GM12891 (cell line): ENCODE measurements around the gene GATA6.

Source experiments
- POLR2A ChIP-seq: IDR thresholded peaks from 2 replicates; pipeline ENCODE4 v1.6.1; 2011; ENCODE audit warnings: low read depth, low read length, control low read depth
- POLR2AphosphoS5 ChIP-seq: IDR thresholded peaks from 2 replicates; pipeline ENCODE4 v1.6.1; 2011; ENCODE audit warnings: low read depth, low read length, control low read depth
- TAF1 ChIP-seq: IDR thresholded peaks from 2 replicates; pipeline ENCODE4 v1.6.1; 2011; ENCODE audit warnings: low read depth, low read length, control low read depth

- TF ChIP-seq POLR2A (no peak), POLR2AphosphoS5 (no peak), TAF1 (no peak)
These were observed 16.0 kb upstream of the GATA6 start for GRCh38 chr18:22153428-22153827.
